HL-60 (cell line): Measurements from ENCODE around the gene PTGDS.

Source experiments
- GABPA ChIP-seq: IDR thresholded peaks from 2 replicates; pipeline ENCODE4 v1.6.1; 2012; ENCODE audit warnings: low read depth
- POLR2AphosphoS5 ChIP-seq: IDR thresholded peaks from 2 replicates; pipeline ENCODE4 v1.6.1; 2012; ENCODE audit warnings: low read depth
- REST ChIP-seq: IDR thresholded peaks from 2 replicates; pipeline ENCODE4 v1.6.1; 2012; ENCODE audit warnings: low read depth; ENCODE audit not compliant: insufficient replicate concordance
- SPI1 ChIP-seq: IDR thresholded peaks from 2 replicates; pipeline ENCODE4 v1.6.1; 2012; ENCODE audit warnings: low read depth, mild to moderate bottlenecking, borderline replicate concordance
- TF ChIP-seq, protein P1 (sequence below): IDR thresholded peaks from one replicate; pipeline ENCODE4 v1.5.1; 2011; ENCODE audit warnings: low read length, control low read depth, inconsistent platforms; ENCODE audit not compliant: insufficient read depth

DNA sequence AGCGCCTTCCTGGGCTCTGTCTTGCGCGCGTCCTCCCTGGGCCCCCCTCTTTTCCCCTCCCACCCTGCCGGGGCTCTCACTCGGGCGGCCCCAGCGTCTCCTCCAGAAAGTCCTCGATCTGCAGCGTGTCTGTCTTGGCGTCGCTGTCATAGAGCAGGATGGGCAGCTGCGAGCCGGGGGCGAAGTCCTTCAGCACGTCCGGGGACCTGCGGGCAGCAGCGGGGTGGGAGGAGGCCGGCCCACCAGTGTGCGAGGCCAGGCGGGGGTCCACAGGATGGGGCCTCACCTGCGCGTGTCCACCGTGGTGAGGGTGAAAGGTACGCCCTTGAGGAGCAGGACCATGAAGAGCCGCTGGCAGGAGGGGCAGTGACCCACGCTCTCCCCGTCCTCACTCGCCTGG is 18.1 kb downstream of the PTGDS start:
- TF ChIP-seq, protein P1, sequence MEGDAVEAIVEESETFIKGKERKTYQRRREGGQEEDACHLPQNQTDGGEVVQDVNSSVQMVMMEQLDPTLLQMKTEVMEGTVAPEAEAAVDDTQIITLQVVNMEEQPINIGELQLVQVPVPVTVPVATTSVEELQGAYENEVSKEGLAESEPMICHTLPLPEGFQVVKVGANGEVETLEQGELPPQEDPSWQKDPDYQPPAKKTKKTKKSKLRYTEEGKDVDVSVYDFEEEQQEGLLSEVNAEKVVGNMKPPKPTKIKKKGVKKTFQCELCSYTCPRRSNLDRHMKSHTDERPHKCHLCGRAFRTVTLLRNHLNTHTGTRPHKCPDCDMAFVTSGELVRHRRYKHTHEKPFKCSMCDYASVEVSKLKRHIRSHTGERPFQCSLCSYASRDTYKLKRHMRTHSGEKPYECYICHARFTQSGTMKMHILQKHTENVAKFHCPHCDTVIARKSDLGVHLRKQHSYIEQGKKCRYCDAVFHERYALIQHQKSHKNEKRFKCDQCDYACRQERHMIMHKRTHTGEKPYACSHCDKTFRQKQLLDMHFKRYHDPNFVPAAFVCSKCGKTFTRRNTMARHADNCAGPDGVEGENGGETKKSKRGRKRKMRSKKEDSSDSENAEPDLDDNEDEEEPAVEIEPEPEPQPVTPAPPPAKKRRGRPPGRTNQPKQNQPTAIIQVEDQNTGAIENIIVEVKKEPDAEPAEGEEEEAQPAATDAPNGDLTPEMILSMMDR = no peak
- TF ChIP-seq REST (no peak), POLR2AphosphoS5 (no peak), SPI1 (no peak), GABPA (no peak)
